Keratinocyte (primary cell): Measurements from ENCODE around the gene YY1AP1. TPM values are rescaled to one million over a fixed set of nuclear protein-coding genes. Genes with fewer than 3 reads are reported as not detected.
"Not testable (repeated sequence)": the region's sequence is repeated elsewhere in the genome, so short reads cannot be mapped to it uniquely, and the experiment has no call there.

Source experiments
- DNase-seq: peaks from one replicate; pipeline ENCODE4 v3.0.0-alpha.2; 2011; ENCODE audit warnings: low read depth, missing footprints, low spot score
- FAIRE-seq: peaks from 2 replicates; lab custom pipeline; 2011; peaks lifted over from hg19 to GRCh38; lab: Jason Lieb, UNC
- H2AFZ ChIP-seq: 2 replicates; pipeline ENCODE4 v1.6.0; 2012; ENCODE audit warnings: low read length, control low read depth, inconsistent platforms; ENCODE audit not compliant: control insufficient read depth
- H3K27ac ChIP-seq: 2 replicates; pipeline ENCODE4 v1.5.1; 2011; ENCODE audit warnings: low read length; ENCODE audit not compliant: control insufficient read depth, insufficient read depth
- H3K27me3 ChIP-seq: 3 replicates; pipeline ENCODE4 v1.6.0; 2011; ENCODE audit warnings: low read length; ENCODE audit not compliant: control insufficient read depth, insufficient read depth; ENCODE audit errors: extremely low read depth
- H3K36me3 ChIP-seq, 2 experiments: 2 replicates in 1 of 2; 3 replicates in 1 of 2; pipeline ENCODE4 v1.5.1; 2011; ENCODE audit warnings: low read length in 2 of 2, mild to moderate bottlenecking in 1 of 2; ENCODE audit not compliant: control insufficient read depth in 2 of 2, insufficient read depth in 2 of 2; ENCODE audit errors: extremely low read depth in 1 of 2
- H3K4me1 ChIP-seq: 3 replicates; pipeline ENCODE4 v1.5.1; 2011; ENCODE audit warnings: low read length; ENCODE audit not compliant: control insufficient read depth, insufficient read depth; ENCODE audit errors: extremely low read depth
- H3K4me2 ChIP-seq: 3 replicates; pipeline ENCODE4 v1.6.0; 2011; ENCODE audit warnings: low read depth, low read length; ENCODE audit not compliant: control insufficient read depth, insufficient read depth; ENCODE audit errors: extremely low read depth
- H3K4me3 ChIP-seq, 3 experiments: fragments of 200-600 bp in 1 of 3; sonication (generic) in 1 of 3; 2 replicates in 2 of 3; 3 replicates in 1 of 3; pipeline ENCODE4 v1.5.1; 2011 to 2016; ENCODE audit warnings: low read length in 3 of 3, mild to moderate bottlenecking in 3 of 3, control low read depth in 2 of 3, inconsistent platforms in 1 of 3, low read depth in 1 of 3, mixed read lengths in 1 of 3, mixed run types in 1 of 3, moderate library complexity in 1 of 3; ENCODE audit not compliant: control insufficient read depth in 2 of 3, insufficient read depth in 2 of 3; ENCODE audit errors: extremely low read depth in 1 of 3
- H3K79me2 ChIP-seq: 2 replicates; pipeline ENCODE4 v1.6.0; 2012; ENCODE audit warnings: low read length; ENCODE audit not compliant: control insufficient read depth, insufficient read depth
- H3K9ac ChIP-seq: 3 replicates; pipeline ENCODE4 v1.6.0; 2011; ENCODE audit warnings: low read length; ENCODE audit not compliant: control insufficient read depth, insufficient read depth; ENCODE audit errors: extremely low read depth
- H3K9me1 ChIP-seq: 3 replicates; pipeline ENCODE4 v1.6.0; 2011; ENCODE audit warnings: low read length; ENCODE audit not compliant: control insufficient read depth, insufficient read depth; ENCODE audit errors: extremely low read depth
- H3K9me3 ChIP-seq: 2 replicates; pipeline ENCODE4 v1.5.1; 2012; ENCODE audit warnings: low read depth, low read length; ENCODE audit not compliant: control insufficient read depth
- H4K20me1 ChIP-seq: 3 replicates; pipeline ENCODE4 v1.6.0; 2011; ENCODE audit warnings: low read length; ENCODE audit not compliant: control insufficient read depth, insufficient read depth; ENCODE audit errors: extremely low read depth
- EZH2 ChIP-seq: IDR thresholded peaks from one replicate; pipeline ENCODE4 v1.6.1; 2012; ENCODE audit warnings: inconsistent platforms, mild to moderate bottlenecking, low read length, moderate library complexity
- dilution Hi-C: fragments of 300-500 bp; cut with MboI; formaldehyde crosslinking; loops from one replicate; pipeline ENCODE4 v1.7.0; 2020; ENCODE audit warnings: low sequenced_read_pairs; ENCODE audit not compliant: extremely low pct_ligation_motif_present
- polyA plus RNA-seq, 5 experiments: library from polyadenylated mRNA; depleted of rRNA in 3 of 5; stranded (reverse) in 3 of 5; stranded (forward) in 1 of 5; unstranded in 1 of 5; fragments of >200 nt; gene quantifications; 1 replicate in 1 of 5; 2 replicates in 3 of 5; 3 replicates in 1 of 5; pipeline versions ENCODE4 v1.2.1 to v1.2.3, GENCODE V29; 2011 to 2012; ENCODE audit warnings: missing spikeins in 2 of 5, low read depth in 1 of 5, low replicate concordance in 1 of 5
- TF ChIP-seq, protein P1 (sequence below), 3 experiments: IDR thresholded peaks in 1 of 3; conservative IDR thresholded peaks in 1 of 3; optimal IDR thresholded peaks in 1 of 3; 2 replicates in 2 of 3; 3 replicates in 1 of 3; pipeline versions ENCODE3 to v1.5.1; 2011; ENCODE audit warnings: low read length in 3 of 3, mild to moderate bottlenecking in 3 of 3, moderate library complexity in 2 of 3, control low read depth in 1 of 3, inconsistent platforms in 1 of 3; ENCODE audit not compliant: insufficient read depth in 2 of 3; ENCODE audit errors: extremely low read depth in 1 of 3

YY1AP1 gene
- polyA plus RNA-seq, 1 donor (not counting 4 experiments of a cell fraction or from before 2014, with no cell fraction given), result 45.2 TPM

DNA sequence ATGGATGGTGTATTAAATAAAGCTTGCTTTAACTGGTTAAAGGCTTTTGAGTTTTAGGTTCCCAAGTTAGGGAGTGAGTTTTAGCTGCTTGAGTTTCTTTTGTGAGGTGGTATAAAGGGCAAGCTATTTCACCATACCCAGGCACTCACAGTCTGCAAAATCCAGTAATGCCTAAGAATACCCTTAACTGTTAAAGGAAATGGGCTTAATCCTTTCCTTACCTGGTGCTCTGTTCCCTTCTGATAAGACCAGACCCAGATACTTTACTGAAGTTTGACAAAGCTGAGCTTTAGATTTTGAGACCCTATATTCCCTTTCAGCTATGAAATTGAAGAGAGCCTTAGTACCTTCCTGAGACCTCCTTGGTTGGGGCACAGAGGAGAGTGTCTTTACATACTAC lies 48.2 kb downstream of the YY1AP1 start:
- Histone ChIP-seq H3K27ac (no peak overlapping the region), H3K4me2 (no peak overlapping the region), H3K79me2 (peaks cover 2% of the 10 kb centered on the region), H3K4me1 (peaks cover 11% of the 10 kb centered on the region), H3K9me3 (peaks cover 5% of the 10 kb centered on the region), H3K4me3 (no peak overlapping the region), H2AFZ (no peak overlapping the region), H3K36me3 (peaks cover 6 to 14% of the 10 kb centered on the region in 2 experiments), H4K20me1 (no peaks in the 10 kb centered on the region), H3K27me3 (no peaks in the 10 kb centered on the region), H3K9me1 (no peaks in the 10 kb centered on the region), H3K9ac (no peak overlapping the region)
- no peak for DNase-seq
- no peak for FAIRE-seq
- no peak for TF ChIP-seq EZH2
- TF ChIP-seq, protein P1, sequence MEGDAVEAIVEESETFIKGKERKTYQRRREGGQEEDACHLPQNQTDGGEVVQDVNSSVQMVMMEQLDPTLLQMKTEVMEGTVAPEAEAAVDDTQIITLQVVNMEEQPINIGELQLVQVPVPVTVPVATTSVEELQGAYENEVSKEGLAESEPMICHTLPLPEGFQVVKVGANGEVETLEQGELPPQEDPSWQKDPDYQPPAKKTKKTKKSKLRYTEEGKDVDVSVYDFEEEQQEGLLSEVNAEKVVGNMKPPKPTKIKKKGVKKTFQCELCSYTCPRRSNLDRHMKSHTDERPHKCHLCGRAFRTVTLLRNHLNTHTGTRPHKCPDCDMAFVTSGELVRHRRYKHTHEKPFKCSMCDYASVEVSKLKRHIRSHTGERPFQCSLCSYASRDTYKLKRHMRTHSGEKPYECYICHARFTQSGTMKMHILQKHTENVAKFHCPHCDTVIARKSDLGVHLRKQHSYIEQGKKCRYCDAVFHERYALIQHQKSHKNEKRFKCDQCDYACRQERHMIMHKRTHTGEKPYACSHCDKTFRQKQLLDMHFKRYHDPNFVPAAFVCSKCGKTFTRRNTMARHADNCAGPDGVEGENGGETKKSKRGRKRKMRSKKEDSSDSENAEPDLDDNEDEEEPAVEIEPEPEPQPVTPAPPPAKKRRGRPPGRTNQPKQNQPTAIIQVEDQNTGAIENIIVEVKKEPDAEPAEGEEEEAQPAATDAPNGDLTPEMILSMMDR (optimal IDR thresholded peaks at IDR 0.05 in 1 of 3, IDR thresholded peaks at IDR 0.05 in 1 of 3, conservative IDR thresholded peaks at IDR 0.05 in 1 of 3; ENCODE audit: extremely low read depth in 1 of 3, insufficient read depth in 2 of 3, low read length in 3 of 3), result no peak
- dilution Hi-C loops, result no loop called here

- no peak for FAIRE-seq
- dilution Hi-C loops, result no loop called here
- TF ChIP-seq, protein P1 (optimal IDR thresholded peaks at IDR 0.05 in 1 of 3, IDR thresholded peaks at IDR 0.05 in 1 of 3, conservative IDR thresholded peaks at IDR 0.05 in 1 of 3; ENCODE audit: extremely low read depth in 1 of 3, insufficient read depth in 2 of 3, low read length in 3 of 3), result no peak
- no peak for TF ChIP-seq EZH2
Observed at GRCh38 chr1:155636397-155637153, 52.0 kb downstream of the YY1AP1 start.

DNA sequence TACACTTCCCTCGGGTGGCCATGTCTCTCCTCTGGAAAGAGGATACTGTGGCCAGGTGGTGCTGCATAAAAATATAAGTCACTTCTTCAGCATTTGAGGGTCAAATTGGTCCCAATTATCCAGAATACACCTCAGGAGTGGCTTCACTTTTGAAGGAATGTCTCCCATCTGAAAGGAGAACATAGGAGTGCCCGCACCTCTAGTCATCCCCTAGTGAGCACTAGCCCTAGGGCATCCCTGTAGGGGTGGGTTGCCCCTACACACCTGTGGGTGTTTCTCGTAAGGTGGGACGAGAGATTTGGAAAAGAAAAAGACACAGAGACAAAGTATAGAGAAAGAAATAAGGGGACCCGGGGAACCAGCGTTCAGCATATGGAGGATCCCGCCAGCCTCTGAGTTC lies 62.1 kb downstream of the YY1AP1 start:
- H3K4me2 ChIP-seq, H3K27ac ChIP-seq, H3K27me3 ChIP-seq, H3K9me3 ChIP-seq, H3K36me3 ChIP-seq, H4K20me1 ChIP-seq, H3K9me1 ChIP-seq, FAIRE-seq, H3K9ac ChIP-seq, H3K4me3 ChIP-seq, H3K79me2 ChIP-seq, DNase-seq, H3K4me1 ChIP-seq, dilution Hi-C loops, H2AFZ ChIP-seq: not testable (repeated sequence)

More at GRCh38 chr1:155636397-155637153, 52.0 kb downstream of the YY1AP1 start:
- Histone ChIP-seq H3K9me3 (no peaks in the 10 kb centered on the region), H2AFZ (no peak overlapping the region), H3K79me2 (no peaks in the 10 kb centered on the region), H3K9me1 (no peaks in the 10 kb centered on the region), H3K4me3 (no peak overlapping the region), H3K4me2 (no peak overlapping the region), H3K27ac (no peak overlapping the region), H3K36me3 (peaks cover 5 to 6% of the 10 kb centered on the region in 2 experiments), H3K9ac (no peak overlapping the region), H4K20me1 (no peaks in the 10 kb centered on the region), H3K4me1 (peaks cover 7% of the 10 kb centered on the region), H3K27me3 (no peaks in the 10 kb centered on the region)
- no peak for DNase-seq
